GM13977 (cell line): ENCODE data around the gene TRIO.

Source experiments
- DNase-seq: peaks from one replicate; pipeline ENCODE4 v3.0.0; 2012; ENCODE audit warnings: low spot score
- in situ Hi-C: fragments of 300-500 bp; cut with MboI; formaldehyde crosslinking; loops from one replicate; pipeline ENCODE4 v1.12.0; 2022; ENCODE audit warnings: low sequenced_read_pairs, low pct_unique_long_range_greater_than_20kb, mixed read lengths, inconsistent platforms; ENCODE audit not compliant: unreplicated experiment
- TF ChIP-seq, protein P1 (sequence below): IDR thresholded peaks from 2 replicates; pipeline ENCODE4 v1.5.1; 2012; ENCODE audit warnings: mild to moderate bottlenecking, control low read depth; ENCODE audit not compliant: insufficient read depth; ENCODE audit errors: extremely low read depth, missing control alignments

The TRIO gene

DNA sequence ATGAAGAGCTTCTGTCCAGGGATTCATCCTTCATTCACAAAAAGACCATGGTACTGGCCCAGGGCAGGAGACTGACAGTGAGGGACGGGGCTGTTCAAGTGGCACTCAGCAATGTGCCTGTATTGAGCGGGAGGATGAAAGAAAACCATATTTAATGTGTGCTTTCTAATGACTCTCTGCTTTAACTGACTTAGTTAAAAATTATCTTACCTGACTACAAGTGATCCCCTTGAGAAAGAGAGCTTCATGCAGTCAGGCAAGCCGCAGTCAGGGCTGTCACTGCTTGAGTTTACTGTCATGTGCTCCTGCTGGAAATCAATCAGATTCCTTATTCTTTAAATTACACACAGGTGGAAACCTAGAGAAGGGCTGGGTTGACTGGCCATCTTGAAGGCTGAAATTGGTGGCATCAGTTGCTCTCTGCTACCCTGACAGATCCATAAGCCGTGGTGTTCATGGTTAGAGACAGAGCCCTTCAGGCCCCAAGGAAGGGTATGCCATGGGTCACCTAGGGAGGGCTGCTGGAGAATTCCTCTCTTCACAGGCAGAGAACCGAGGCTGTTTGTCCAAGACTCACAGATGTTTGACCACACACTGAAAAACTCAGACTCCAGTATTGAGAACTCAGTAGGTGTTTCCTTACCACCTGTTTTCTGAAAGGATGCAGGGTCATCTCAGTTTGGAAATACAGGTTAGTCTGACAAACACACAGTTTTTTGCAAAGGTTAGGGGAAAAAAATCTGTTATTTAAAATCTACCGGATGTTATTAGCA, 70.9 kb downstream of the TRIO start:
- in situ Hi-C loops, result no loop called here
- TF ChIP-seq, protein P1, sequence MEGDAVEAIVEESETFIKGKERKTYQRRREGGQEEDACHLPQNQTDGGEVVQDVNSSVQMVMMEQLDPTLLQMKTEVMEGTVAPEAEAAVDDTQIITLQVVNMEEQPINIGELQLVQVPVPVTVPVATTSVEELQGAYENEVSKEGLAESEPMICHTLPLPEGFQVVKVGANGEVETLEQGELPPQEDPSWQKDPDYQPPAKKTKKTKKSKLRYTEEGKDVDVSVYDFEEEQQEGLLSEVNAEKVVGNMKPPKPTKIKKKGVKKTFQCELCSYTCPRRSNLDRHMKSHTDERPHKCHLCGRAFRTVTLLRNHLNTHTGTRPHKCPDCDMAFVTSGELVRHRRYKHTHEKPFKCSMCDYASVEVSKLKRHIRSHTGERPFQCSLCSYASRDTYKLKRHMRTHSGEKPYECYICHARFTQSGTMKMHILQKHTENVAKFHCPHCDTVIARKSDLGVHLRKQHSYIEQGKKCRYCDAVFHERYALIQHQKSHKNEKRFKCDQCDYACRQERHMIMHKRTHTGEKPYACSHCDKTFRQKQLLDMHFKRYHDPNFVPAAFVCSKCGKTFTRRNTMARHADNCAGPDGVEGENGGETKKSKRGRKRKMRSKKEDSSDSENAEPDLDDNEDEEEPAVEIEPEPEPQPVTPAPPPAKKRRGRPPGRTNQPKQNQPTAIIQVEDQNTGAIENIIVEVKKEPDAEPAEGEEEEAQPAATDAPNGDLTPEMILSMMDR, result no peak
- no peak for DNase-seq

DNA sequence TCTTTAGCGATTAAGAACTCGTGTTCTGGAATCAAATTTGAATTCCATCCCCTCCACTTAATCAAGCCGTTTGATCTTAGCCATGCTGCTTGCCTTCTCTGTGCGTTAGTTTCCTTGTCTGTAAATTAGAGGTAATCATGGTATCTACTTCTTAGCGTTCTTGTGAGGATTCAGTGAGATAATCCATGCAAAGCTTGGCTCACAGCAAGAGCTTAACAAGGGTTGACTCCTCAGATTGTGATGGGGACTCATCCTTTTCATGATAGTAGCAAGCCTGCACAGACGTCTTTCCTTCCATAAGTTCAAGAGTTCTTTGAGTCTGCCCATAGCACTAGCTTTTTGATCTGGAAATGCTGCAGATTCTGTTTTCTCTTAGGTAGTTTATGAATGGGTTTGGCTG, 72.8 kb downstream of the TRIO start:
- in situ Hi-C loops, result no loop called here
- TF ChIP-seq, protein P1, result no peak
- no peak for DNase-seq

DNA sequence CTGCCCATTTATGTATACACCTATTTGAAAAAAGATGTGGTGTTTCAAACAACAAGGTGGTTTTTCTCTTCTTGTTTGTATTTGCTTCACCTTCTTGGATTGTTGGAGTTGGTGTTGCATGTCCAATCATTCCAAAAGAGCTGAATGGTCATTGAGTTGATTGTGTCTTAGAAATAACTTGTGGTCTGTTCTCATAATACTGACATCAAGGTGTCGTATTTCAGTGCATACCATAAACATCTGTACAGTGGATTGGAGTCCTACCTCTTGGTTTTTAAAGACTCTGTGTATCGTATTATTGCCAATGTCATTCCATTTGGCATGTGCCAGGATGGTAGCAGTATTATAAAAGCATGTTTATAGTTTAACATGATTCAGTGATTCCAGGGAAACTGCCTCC, 73.2 kb downstream of the TRIO start:
- DNase-seq, result no peak
- in situ Hi-C loops, result no loop called here
- TF ChIP-seq, protein P1, result no peak

DNA sequence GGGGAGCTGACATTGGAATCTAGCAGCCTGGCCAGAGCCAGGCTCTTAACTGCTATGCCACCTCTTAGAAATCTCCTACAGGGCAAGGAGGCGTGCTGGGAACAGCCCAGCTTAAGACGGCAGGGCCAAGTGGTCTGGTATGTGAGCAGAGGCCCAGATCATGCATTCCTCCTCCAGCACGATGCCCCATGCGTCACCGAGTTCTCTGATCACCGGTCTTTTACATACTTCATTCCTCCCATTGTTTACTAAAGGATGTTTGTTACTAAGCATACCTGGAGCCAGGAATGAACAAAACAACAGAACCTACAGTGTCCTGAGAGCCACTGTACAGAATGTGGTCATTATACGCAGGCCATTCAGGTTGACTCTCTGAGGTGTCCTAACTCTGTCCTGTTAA, 73.8 kb downstream of the TRIO start:
- in situ Hi-C loops, result no loop called here
- DNase-seq, result no peak
- TF ChIP-seq, protein P1, result no peak

DNA sequence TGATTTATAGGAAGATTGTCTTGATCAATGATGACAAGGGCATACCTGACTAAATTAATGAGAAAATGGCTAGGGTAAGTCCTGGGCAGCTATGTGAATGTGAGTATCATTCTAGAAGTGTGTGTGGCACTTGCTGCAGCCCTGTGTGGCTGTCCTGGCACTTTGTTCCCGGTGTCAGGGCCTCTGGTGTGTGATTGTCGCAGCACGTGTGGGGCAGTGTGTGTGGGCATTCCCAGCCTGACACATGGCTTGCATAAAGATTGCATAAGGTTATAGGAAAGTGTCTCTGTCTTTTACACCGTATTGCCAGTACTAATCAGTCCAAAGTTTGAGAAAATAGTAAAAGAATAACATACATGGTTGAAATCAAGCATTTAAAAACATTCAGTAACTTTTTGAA, 74.4 kb downstream of the TRIO start:
- no peak for DNase-seq
- TF ChIP-seq, protein P1, result no peak
- in situ Hi-C loops, result no loop called here

DNA sequence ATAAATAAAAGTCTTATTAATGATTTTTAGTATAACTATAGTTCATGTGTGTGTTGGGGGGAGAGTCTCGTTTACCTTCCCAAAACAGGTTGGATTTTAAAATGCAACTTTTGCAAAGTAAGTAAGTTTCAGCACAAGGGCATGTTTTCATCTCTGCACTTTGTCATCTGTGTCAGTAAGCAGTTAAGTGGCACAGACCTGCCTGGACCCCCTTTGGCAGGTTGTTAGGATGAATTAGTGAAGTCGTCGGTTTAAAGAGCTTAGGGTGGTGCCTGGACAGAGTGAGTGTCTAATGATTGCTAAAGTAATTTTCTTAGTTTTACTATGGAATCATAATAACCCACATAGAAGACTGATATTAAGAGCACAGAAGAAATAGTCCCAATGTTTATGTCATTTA, 74.9 kb downstream of the TRIO start:
- TF ChIP-seq, protein P1, result no peak
- DNase-seq, result no peak
- in situ Hi-C loops, result no loop called here
